Epithelial cell of prostate (primary cell): ENCODE measurements around the gene FAM131B.
A peak's percentile ranks its signal among the peaks of the same experiment; 100 is the strongest.
"Not testable (repeated sequence)": the region's sequence is repeated elsewhere in the genome, so short reads cannot be mapped to it uniquely, and the experiment has no call there.

Experiments used
- DNase-seq: peaks from one replicate; pipeline ENCODE4 v3.0.0-alpha.2; 2011; ENCODE audit warnings: low read depth, low spot score
- H3K27ac ChIP-seq: fragments of 450-650 bp; 2 replicates; pipeline ENCODE4 v1.5.1; 2017; ENCODE audit warnings: mild to moderate bottlenecking

FAM131B gene

GRCh38 chr7:143362131-143363015 lies at the start of gene FAM131B:
Gene FAM131B, minus strand, starts transcription at chr7:143362713. Its CDS starts 110 bp downstream, at chr7:143362603.
- DNase-seq: no peak
- H3K27ac ChIP-seq: no peak within 1 kb of the TSS

GRCh38 chr7:143411976-143412708 lies 49.6 kb upstream of the FAM131B start:
- H3K27ac ChIP-seq: no peak overlapping the region
- DNase-seq: no peak

- no peak for DNase-seq
Measured at GRCh38 chr7:143410521-143411004, 48.0 kb upstream of the FAM131B start.

DNA sequence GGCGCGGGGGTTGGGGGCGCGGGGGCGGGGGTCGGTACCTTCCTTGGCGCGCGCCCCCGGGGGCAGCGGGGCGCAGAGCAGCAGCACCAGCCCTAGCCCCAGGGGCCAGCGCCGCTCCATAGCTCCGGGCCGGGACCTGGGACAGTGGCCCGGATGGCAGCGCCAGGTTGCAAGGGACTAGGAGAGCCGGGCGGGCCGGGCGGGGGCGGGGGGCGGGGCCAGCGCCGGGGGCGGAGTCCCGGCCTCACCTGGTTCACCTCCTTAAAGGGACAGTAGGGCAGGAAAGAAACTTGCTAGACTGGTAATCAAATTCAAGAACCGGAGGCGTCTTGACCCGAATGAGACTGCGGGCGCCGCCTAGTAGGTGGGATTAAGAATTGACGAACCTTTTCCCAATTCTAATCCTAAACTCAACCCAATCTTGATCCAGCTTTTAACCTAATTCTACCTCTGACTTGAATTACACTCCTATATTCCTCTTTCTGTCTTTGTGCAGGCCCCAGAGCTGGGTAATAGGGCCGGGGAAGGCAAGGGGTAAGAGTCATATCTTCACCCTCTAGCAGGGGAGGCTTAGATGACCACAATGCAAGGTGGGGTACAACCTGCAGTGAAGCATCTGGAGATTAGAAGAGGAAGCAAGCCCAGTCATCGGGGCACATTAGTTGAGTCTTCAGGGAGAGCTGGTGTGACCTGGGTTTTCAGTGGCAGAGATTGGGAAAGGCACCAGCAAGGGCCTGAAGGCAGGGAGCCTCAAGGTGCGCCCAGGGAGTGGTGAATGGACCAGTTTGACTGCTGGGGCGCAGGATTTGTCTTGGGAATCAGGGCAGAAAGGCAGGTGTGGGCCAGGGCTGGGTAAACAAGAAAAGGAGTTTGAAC lies 46.4 kb upstream of the FAM131B start, which contains the start of gene EPHA1:
TSS of gene EPHA1 (minus strand) at position 171 of the 876 bp plus-strand sequence. CDS start at position 120, 51 bp downstream.
- peak within 1 kb of the TSS; percentile 40 for H3K27ac ChIP-seq
- peak; percentile 67 for DNase-seq

More at GRCh38 chr7:143410521-143411004, 48.0 kb upstream of the FAM131B start:
- no peak overlapping the region for H3K27ac ChIP-seq

DNA sequence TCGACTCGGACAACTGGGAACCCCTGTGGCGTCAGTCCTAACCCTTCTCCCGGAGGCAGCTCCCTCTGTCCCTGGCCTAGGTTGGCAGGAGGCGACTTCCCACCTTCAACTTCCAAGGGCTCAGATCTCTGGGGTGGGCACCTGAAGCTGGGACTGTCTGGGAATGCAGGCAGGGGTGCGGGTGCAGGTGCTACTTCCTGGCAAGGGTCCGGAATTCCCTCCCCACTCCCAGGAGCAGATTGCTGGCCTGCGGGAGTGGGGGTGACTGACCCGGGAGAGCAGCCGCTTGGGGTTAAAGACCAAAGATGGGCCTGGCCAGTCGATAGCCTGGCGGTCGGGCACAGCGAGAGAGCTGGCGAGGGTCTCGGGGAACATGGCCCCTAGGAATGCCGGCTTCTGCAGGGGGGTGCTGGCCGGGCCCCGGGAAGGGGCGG lies 45.8 kb upstream of the FAM131B start:
- no peak for DNase-seq
- peak overlapping the region; percentile 40 for H3K27ac ChIP-seq

DNA sequence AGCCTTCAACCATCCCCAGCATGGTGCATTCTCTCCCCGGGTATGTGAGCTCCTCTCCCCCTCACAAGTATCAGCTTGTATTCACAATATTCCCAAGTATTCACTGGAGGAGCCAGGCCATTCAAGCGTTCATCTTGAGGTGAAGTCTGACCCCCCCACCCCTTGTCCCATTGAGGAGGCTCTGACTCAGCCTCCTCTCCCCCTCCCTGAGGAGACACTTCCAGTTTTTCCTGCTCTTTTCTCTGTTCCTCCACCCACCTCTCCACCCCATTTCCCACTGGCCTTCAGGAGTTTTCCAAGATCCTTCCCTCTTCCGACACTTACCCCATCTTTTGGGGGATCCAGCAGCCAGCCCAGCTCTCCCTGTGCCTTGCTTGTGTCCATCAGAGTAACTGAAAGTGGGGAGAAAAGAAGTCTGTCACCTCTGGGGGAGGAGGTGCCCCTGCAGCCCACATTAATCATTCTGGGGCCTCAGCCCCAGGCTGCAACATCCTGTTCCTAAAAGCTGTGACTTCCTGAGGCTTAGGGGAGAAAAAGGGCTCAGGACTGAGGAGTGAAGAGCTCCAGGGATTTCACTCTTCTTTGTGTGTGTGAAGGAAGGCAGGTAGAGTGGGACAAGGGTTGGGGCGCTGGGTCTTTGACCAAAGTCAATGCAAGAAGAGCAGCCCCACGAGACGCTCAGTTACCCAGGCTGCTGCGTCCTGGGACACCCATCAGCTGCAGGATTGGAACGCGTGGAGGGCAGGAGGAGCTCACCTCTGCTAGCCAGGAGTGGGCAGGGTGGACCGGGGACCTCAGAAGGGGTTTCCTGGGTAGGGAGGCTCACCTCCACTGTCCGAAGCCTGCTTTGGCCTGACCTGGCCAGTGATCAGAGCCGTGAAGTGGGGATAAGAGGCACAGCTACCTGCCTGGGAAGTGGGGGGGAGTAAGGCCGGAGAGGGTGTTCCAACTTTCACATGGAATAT lies 45.1 kb upstream of the FAM131B start:
- H3K27ac ChIP-seq: peak overlapping the region; percentile 40
- DNase-seq: no peak

- no peak overlapping the region for H3K27ac ChIP-seq
- DNase-seq: no peak
Measured at GRCh38 chr7:143406002-143406357, 43.5 kb upstream of the FAM131B start.

DNA sequence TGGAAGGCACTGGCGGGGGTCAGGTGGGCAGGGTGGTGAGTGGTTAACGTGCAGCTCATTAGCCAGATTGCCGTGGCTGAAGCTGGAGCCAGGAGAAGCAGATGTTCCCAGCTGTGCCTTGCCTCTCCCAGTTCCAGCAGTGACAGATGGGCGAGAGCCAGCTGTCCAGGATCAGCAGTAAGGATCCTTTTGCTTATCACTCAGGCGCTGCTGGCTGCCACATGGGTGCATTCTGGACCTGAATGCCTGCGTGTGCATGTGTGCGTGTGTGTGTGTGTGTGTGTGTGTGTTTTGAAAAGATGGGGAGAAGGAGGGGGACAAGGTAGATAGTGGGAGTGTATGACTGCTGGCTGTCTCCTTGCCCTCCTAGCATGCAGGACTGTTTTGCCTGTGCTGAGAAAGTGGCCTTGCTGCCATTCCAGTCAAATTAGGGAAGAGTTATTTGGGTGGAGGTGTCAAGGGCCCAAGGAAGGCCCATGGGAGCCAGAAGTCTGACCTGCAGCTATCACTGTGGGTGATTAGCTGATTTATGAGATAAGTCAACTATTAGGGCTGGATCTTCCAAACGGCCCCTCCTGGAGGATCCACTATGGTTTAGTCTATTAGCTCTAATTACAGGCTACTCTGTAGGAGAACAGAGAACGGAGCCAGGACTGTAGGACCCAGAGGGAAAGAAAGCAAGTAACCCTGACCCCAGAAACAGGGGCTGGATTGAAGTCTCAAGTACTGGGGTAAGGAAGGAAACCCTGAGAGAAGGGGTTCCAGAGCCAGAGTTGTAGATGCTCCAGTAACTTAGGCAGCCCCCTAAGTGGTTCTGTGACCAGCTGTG lies 42.9 kb upstream of the FAM131B start:
- DNase-seq: no peak
- H3K27ac ChIP-seq: no peak overlapping the region

- not testable (repeated sequence) for H3K27ac ChIP-seq, DNase-seq
Measured at GRCh38 chr7:143402233-143402632, 39.7 kb upstream of the FAM131B start.

GRCh38 chr7:143401265-143401664 lies 38.8 kb upstream of the FAM131B start:
- DNase-seq: no peak
- H3K27ac ChIP-seq: no peak overlapping the region

DNA sequence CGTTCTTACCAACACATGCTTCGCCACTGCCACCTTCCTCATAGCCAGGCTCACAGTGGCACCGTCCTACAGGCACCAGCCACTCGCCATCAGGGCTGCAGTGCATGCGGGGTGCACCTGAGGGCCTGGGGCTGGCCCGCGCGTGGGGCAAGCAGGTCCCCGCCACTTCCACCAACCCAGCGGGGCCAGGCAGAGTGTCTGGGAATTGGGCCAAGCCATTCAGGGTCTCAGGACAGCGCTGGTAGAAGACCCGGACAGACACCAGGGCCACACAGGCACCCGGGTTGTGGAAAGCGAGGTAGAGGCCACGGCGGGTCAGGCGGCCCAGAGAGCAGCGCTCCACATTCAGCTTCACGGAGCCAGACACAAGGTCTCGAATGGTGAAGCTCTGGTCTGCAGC lies 37.1 kb upstream of the FAM131B start:
- no peak for DNase-seq
- H3K27ac ChIP-seq: no peak overlapping the region

DNA sequence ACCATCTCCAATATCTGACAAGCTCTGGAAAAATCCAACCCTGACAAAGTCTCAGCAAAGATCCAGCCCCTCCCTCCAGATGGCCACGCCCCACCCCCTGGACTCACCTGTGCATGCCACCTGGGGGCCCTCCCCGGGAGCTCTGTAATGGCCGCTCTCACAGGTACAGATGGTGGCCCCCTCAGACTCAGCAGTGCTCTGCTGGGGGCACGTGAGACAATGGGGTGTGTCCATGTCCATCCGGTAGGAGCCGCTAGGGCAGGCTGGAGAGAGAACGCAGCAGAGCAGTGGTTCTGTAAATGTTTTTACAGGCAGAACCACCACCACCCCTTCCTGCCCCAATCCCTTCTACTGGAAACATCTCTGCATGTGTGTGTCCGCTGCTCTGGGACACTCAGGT lies 36.6 kb upstream of the FAM131B start:
- no peak for DNase-seq
- H3K27ac ChIP-seq: no peak overlapping the region

DNA sequence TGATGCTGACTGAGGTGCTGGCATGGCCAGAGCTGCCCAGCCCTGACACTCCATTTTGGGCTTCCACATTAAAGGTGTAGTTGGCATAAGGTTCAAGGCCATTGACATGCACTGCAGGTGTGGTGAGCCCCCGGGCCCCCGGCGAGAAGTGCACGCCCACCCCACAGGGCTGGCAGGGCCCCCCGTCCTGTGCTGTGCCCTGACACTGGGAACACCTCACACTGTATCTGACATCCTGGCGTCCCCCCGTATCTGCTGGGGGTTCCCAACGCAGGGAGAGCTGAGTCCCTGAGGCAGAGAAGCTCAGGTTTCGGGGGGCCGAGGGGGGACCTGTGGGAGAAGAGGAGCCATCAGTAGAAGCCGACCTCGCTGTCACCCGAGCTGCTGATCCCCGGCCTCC lies 36.1 kb upstream of the FAM131B start:
- no peak overlapping the region for H3K27ac ChIP-seq
- DNase-seq: no peak

DNA sequence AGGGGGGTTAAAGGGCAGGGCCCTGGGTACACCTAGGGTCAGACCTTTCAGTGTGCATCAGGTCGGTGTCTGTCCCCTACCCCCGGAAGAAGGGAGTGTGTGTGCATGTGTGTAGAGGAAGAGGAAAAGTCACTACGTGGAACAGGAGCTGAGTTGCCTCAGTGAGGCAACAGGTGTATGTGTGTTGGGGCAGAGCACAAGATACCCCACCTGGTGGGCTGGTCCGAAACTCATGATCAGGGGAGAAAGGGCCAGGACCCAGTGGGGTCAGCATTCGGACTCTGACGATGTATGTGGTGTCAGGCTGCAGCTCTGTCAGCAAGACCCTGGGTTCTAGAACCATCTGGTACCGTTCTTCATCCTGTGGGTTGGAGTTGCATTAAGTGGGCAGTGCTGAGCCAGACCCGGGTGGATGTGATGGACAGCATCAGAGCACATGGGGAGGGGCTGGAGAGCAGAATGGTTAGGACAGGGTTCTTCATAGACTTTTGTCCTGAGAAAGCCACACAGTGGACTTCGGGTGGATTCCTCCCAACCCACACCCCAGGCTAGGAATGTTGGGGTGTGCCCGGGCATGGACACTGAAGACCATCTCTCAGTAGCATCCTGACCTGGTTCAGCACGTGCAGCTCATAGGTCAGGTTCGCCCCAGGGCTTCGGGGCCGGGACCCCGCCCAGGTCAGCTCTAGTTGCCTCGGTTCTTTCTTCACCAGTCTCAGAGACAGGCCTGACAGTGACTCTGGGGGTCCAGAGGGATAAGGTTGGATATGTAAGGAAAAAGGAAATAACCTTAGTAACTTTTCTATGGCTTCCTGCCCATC lies 35.4 kb upstream of the FAM131B start:
- H3K27ac ChIP-seq: no peak overlapping the region
- no peak for DNase-seq

- no peak overlapping the region for H3K27ac ChIP-seq
- DNase-seq: no peak
Measured at GRCh38 chr7:143396625-143397556, 34.4 kb upstream of the FAM131B start.

DNA sequence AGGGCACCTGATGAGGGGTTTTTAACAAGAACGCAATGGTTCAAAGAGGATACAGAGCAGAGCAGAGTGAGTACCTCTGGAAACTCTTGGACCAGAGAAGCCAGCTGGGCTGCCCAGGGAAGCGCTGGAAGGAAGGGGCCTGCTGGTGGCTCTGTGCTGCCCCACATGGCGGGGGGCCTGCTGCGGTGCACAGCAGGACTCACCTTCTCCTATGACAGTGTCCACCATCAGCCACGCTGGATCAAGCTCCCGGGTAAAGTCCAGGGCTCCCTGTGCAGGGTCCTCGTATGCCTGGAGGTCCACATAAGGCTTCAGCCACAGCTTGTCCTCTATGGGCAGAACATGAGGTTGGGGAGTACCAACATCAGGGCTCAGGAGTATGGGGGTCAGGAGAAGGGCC lies 33.7 kb upstream of the FAM131B start:
- no peak for DNase-seq
- H3K27ac ChIP-seq: no peak overlapping the region
